IMR-90 (cell line): ENCODE results near the gene GBE1. TPM values are rescaled to one million over a fixed set of nuclear protein-coding genes. Genes with fewer than 3 reads are reported as not detected.

Source experiments
- ATAC-seq: fragments of 200-7000 bp; cut with Tn5 transposase; 2 replicates; pipeline ENCODE4 v1.9.1; 2020; ENCODE audit warnings: low read depth, mild to moderate bottlenecking, moderate library complexity
- BruUV-seq: library from RNA; stranded (reverse); fragments of 400-500 nt; replicated peaks from 2 replicates; lab custom pipeline; 2021; lab: Mats Ljungman, UMichigan
- CTCF ChIA-PET: fragments of 300-600 bp; formaldehyde crosslinking; extraction: SDS; loops from one replicate; lab custom pipeline; 2021; ENCODE audit warnings: antibody characterized with exemption; lab: Yijun Ruan, JAX
- POLR2A ChIA-PET: fragments of 300-600 bp; sonication (Branson Sonifier 250); formaldehyde crosslinking; loops from one replicate; lab custom pipeline; 2022; ENCODE audit warnings: antibody characterized with exemption; ENCODE audit not compliant: unreplicated experiment; lab: Charles Lee
- DNase-seq: peaks from one replicate; pipeline ENCODE4 v3.0.0; 2013
- H2AFZ ChIP-seq: replicated peaks from 2 replicates; pipeline ENCODE3; 2013; ENCODE audit warnings: low read length, mild to moderate bottlenecking; ENCODE audit not compliant: poor library complexity
- H2AK5ac ChIP-seq: 2 replicates; pipeline ENCODE4 v1.6.1; 2013; ENCODE audit warnings: low read depth, low read length, inconsistent platforms
- H2AK9ac ChIP-seq: replicated peaks from 2 replicates; pipeline ENCODE3; 2013; ENCODE audit warnings: mild to moderate bottlenecking, low read depth, low read length, moderate library complexity; ENCODE audit not compliant: poor library complexity
- H2BK120ac ChIP-seq: 2 replicates; pipeline ENCODE4 v1.6.1; 2013; ENCODE audit warnings: low read depth, low read length, inconsistent platforms
- H2BK15ac ChIP-seq: 3 replicates; pipeline ENCODE4 v1.6.1; 2013; ENCODE audit warnings: low read depth, low read length, inconsistent platforms
- H2BK20ac ChIP-seq: 2 replicates; pipeline ENCODE4 v1.6.1; 2013; ENCODE audit warnings: low read depth, mild to moderate bottlenecking, inconsistent platforms, low read length, moderate library complexity
- H2BK5ac ChIP-seq: 2 replicates; pipeline ENCODE4 v1.6.1; 2013; ENCODE audit warnings: mild to moderate bottlenecking, low read depth, low read length, inconsistent platforms; ENCODE audit not compliant: poor library complexity, severe bottlenecking
- H3K14ac ChIP-seq: replicated peaks from 2 replicates; pipeline ENCODE4 v1.6.1; 2013; ENCODE audit warnings: low read depth, low read length, inconsistent platforms
- H3K18ac ChIP-seq: 2 replicates; pipeline ENCODE4 v1.6.1; 2013; ENCODE audit warnings: low read depth, low read length, control low read depth
- H3K23ac ChIP-seq: 2 replicates; pipeline ENCODE4 v1.6.1; 2013; ENCODE audit warnings: low read depth, low read length, inconsistent platforms
- H3K27ac ChIP-seq: 2 replicates; pipeline ENCODE4 v1.5.1; 2013; ENCODE audit warnings: mild to moderate bottlenecking, control low read depth, low read length; ENCODE audit not compliant: insufficient read depth
- H3K27me3 ChIP-seq: 2 replicates; pipeline ENCODE4 v1.6.1; 2013; ENCODE audit warnings: low read length; ENCODE audit not compliant: control insufficient read depth, insufficient read depth
- H3K36me3 ChIP-seq: 2 replicates; pipeline ENCODE4 v1.6.1; 2013; ENCODE audit warnings: low read length, mixed read lengths; ENCODE audit not compliant: control insufficient read depth, insufficient read depth
- H3K4ac ChIP-seq: 2 replicates; pipeline ENCODE4 v1.6.1; 2013; ENCODE audit warnings: low read depth, low read length, inconsistent platforms
- H3K4me1 ChIP-seq: 2 replicates; pipeline ENCODE4 v1.6.1; 2013; ENCODE audit warnings: low read length, mixed read lengths; ENCODE audit not compliant: control insufficient read depth, insufficient read depth
- H3K4me2 ChIP-seq: 2 replicates; pipeline ENCODE4 v1.6.1; 2013; ENCODE audit warnings: low read depth, mild to moderate bottlenecking, control low read depth, low read length, moderate library complexity
- H3K4me3 ChIP-seq: 2 replicates; pipeline ENCODE4 v1.5.1; 2013; ENCODE audit warnings: low read depth, mild to moderate bottlenecking, control low read depth, low read length, moderate library complexity; ENCODE audit not compliant: insufficient read depth
- H3K56ac ChIP-seq: 2 replicates; pipeline ENCODE4 v1.6.1; 2013; ENCODE audit warnings: low read length, inconsistent platforms; ENCODE audit not compliant: insufficient read depth; ENCODE audit errors: extremely low read depth
- H3K79me1 ChIP-seq, 2 experiments: 2 replicates each; pipeline ENCODE4 v1.6.1; 2013; ENCODE audit warnings: low read length in 2 of 2, inconsistent platforms in 1 of 2, low read depth in 1 of 2
- H3K9ac ChIP-seq: 2 replicates; pipeline ENCODE4 v1.6.1; 2013; ENCODE audit warnings: low read depth, low read length, control low read depth
- H3K9me1 ChIP-seq: 2 replicates; pipeline ENCODE4 v1.6.1; 2013; ENCODE audit warnings: low read length, inconsistent platforms; ENCODE audit not compliant: insufficient read depth
- H3K9me3 ChIP-seq: 2 replicates; pipeline ENCODE4 v1.6.1; 2013; ENCODE audit warnings: low read length; ENCODE audit not compliant: control insufficient read depth, insufficient read depth
- H4K20me1 ChIP-seq: 2 replicates; pipeline ENCODE4 v1.6.1; 2013; ENCODE audit warnings: low read length, inconsistent platforms; ENCODE audit not compliant: insufficient read depth
- H4K5ac ChIP-seq: 2 replicates; pipeline ENCODE4 v1.6.1; 2013; ENCODE audit warnings: mild to moderate bottlenecking, low read depth, low read length, control low read depth
- H4K8ac ChIP-seq, 2 experiments: 2 replicates each; pipeline ENCODE4 v1.6.1; 2013; ENCODE audit warnings: low read depth in 2 of 2, low read length in 2 of 2, control low read depth in 1 of 2, inconsistent platforms in 1 of 2
- H4K91ac ChIP-seq: 2 replicates; pipeline ENCODE4 v1.6.1; 2013; ENCODE audit warnings: low read depth, low read length, inconsistent platforms; ENCODE audit not compliant: insufficient read depth
- BHLHE40 ChIP-seq: fragments of 150-350 bp; IDR thresholded peaks from 2 replicates; pipeline ENCODE4 v1.6.1; 2016; ENCODE audit warnings: mild to moderate bottlenecking, low read depth, low read length
- CEBPB ChIP-seq: IDR thresholded peaks from 2 replicates; pipeline ENCODE4 v1.6.1; 2012; ENCODE audit warnings: low read depth, low read length, improper control_type of control experiment
- CHD1 ChIP-seq: IDR thresholded peaks from 2 replicates; pipeline ENCODE4 v1.6.1; 2012; ENCODE audit warnings: low read depth, low read length, improper control_type of control experiment
- FOS ChIP-seq: fragments of 150-350 bp; IDR thresholded peaks from 2 replicates; pipeline ENCODE4 v1.6.1; 2016; ENCODE audit warnings: low read depth, low read length
- MAFK ChIP-seq: IDR thresholded peaks from 2 replicates; pipeline ENCODE4 v1.6.1; 2012; ENCODE audit warnings: low read depth, low read length, improper control_type of control experiment
- MAZ ChIP-seq: IDR thresholded peaks from 2 replicates; pipeline ENCODE4 v1.6.1; 2012; ENCODE audit warnings: low read depth, mild to moderate bottlenecking, low read length, improper control_type of control experiment, moderate library complexity, borderline replicate concordance
- MXI1 ChIP-seq: IDR thresholded peaks from 2 replicates; pipeline ENCODE4 v1.6.1; 2012; ENCODE audit warnings: low read depth, mild to moderate bottlenecking, low read length, moderate library complexity, borderline replicate concordance
- NFE2L2 ChIP-seq: fragments of 150-350 bp; IDR thresholded peaks from 2 replicates; pipeline ENCODE4 v1.6.1; 2016; ENCODE audit warnings: low read depth, mild to moderate bottlenecking, low read length
- POLR2A ChIP-seq: IDR thresholded peaks from 2 replicates; pipeline ENCODE4 v1.6.1; 2012; ENCODE audit warnings: mild to moderate bottlenecking, low read depth, low read length
- RAD21 ChIP-seq: IDR thresholded peaks from 2 replicates; pipeline ENCODE4 v1.6.1; 2012; ENCODE audit warnings: low read length, improper control_type of control experiment
- RCOR1 ChIP-seq: IDR thresholded peaks from 2 replicates; pipeline ENCODE4 v1.6.1; 2012; ENCODE audit warnings: mild to moderate bottlenecking, low read length, improper control_type of control experiment; ENCODE audit not compliant: insufficient replicate concordance
- RFX5 ChIP-seq: IDR thresholded peaks from 2 replicates; pipeline ENCODE4 v1.8.0; 2012; ENCODE audit warnings: low read depth, mild to moderate bottlenecking, low read length, moderate library complexity
- SMC3 ChIP-seq: fragments of 150-350 bp; IDR thresholded peaks from 2 replicates; pipeline ENCODE4 v1.6.1; 2016; ENCODE audit warnings: low read depth, mild to moderate bottlenecking, antibody characterized with exemption, low read length, moderate library complexity
- WGBS, 2 experiments: methylation state at CpG; one replicate each; pipeline versions ENCODE4 v1.1.5 to v1.1.7; 2013; ENCODE audit warnings: missing lambda C conversion rate in 2 of 2; ENCODE audit not compliant: insufficient read length in 1 of 2; ENCODE audit errors: extremely low coverage in 2 of 2; 5-methylcytosine and 5-hydroxymethylcytosine counted together
- dilution Hi-C: fragments of 300-500 bp; cut with HindIII; formaldehyde crosslinking; loops from one replicate; pipeline ENCODE4 v1.14.3; 2018; ENCODE audit warnings: low sequenced_read_pairs; ENCODE audit not compliant: unreplicated experiment
- in situ Hi-C: fragments of 300-500 bp; cut with MboI; formaldehyde crosslinking; loops from 3 replicates; pipeline ENCODE4 v1.14.3; 2019; ENCODE audit warnings: low sequenced_read_pairs, inconsistent platforms, mixed read lengths
- intact Hi-C: fragments of 100-400 bp; cut with micrococcal nuclease; formaldehyde crosslinking; loops from 2 replicates; pipeline ENCODE4 v1.10.0; 2022
- polyA plus RNA-seq, 3 experiments: library from polyadenylated mRNA; depleted of rRNA; stranded (reverse); fragments of >200 nt; gene quantifications; 2 replicates each; pipeline ENCODE4 v1.2.3, GENCODE V29; 2012; ENCODE audit warnings: low replicate concordance in 1 of 3
- total RNA-seq: library from RNA; depleted of rRNA; stranded (reverse); fragments of >200 nt; gene quantifications from 2 replicates; pipeline ENCODE4 v1.2.3, GENCODE V29; 2012
- TF ChIP-seq, protein P1 (sequence below): fragments of 150-350 bp; IDR thresholded peaks from 2 replicates; pipeline ENCODE4 v1.6.1; 2016; ENCODE audit warnings: low read depth, mild to moderate bottlenecking, low read length, moderate library complexity, borderline replicate concordance
- TF ChIP-seq, protein P2 (sequence below): fragments of 150-350 bp; IDR thresholded peaks from 2 replicates; pipeline ENCODE4 v1.6.1; 2017; ENCODE audit warnings: mild to moderate bottlenecking, antibody characterized with exemption, low read length, low read depth
- TF ChIP-seq, protein P3 (sequence below): conservative IDR thresholded peaks from 2 replicates; pipeline ENCODE4 v1.5.1; 2012; ENCODE audit warnings: mild to moderate bottlenecking, low read depth, low read length, improper control_type of control experiment

GBE1 gene
- total and polyA plus RNA-seq, 2 of the 4 experiments (the other 2 are of a cell fraction) = 36.7 to 90.3 TPM

DNA sequence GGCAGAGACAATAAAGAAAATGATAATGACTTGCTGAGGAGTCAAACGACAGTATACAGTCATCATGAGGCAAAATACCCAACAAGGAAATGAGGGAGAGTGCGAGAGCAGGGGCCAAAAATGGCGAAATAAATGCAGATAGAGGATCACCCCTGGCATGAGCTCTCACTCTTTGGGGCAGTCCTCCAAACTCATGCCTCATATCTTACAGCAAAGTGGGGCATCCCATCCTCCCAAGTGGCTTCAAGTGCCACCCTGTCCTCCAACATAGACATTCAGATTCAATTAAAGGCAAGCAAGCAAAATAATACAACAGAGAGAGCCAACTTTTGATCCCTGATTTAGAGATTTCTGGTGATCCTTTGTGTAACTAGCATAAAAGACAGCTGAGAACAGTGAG, 278.4 kb downstream of the GBE1 start:
- Histone ChIP-seq H4K8ac (no peak overlapping the region), H3K23ac (no peak overlapping the region), H3K4me3 (no peak overlapping the region), H3K4me1 (0 out of 2 replicates have a peak, but pooled peaks cover 1% of the 10 kb centered on the region), H3K79me1 (no peaks in the 10 kb centered on the region), H4K5ac (no peak overlapping the region), H3K36me3 (no peaks in the 10 kb centered on the region), H4K20me1 (no peaks in the 10 kb centered on the region), H4K91ac (no peak overlapping the region), H2BK15ac (no peak overlapping the region), H2AK9ac (no peak overlapping the region), H3K27ac (no peak overlapping the region), H2BK20ac (no peak overlapping the region), H2BK120ac (no peak overlapping the region), H2AK5ac (no peak overlapping the region), H3K4me2 (no peak overlapping the region), H3K9me1 (no peaks in the 10 kb centered on the region), H3K18ac (no peak overlapping the region), H3K14ac (no peak overlapping the region), H2AFZ (no peak overlapping the region), H3K27me3 (no peaks in the 10 kb centered on the region), H3K9me3 (no peaks in the 10 kb centered on the region), H3K9ac (no peak overlapping the region), H3K56ac (no peak overlapping the region), H3K4ac (no peak overlapping the region), H2BK5ac (no peak overlapping the region)
- DNase-seq = no peak
- WGBS, 2 experiments = no CpG with 5 or more reads among the region's 3 CpGs
- intact Hi-C loops (no loop called here), dilution Hi-C loops (no loop called here), in situ Hi-C loops (no loop called here)
- no peak for TF ChIP-seq RCOR1
- TF ChIP-seq RAD21 = no peak
- TF ChIP-seq MXI1 = no peak
- no peak for TF ChIP-seq FOS
- no peak for TF ChIP-seq POLR2A
- TF ChIP-seq, protein P1, sequence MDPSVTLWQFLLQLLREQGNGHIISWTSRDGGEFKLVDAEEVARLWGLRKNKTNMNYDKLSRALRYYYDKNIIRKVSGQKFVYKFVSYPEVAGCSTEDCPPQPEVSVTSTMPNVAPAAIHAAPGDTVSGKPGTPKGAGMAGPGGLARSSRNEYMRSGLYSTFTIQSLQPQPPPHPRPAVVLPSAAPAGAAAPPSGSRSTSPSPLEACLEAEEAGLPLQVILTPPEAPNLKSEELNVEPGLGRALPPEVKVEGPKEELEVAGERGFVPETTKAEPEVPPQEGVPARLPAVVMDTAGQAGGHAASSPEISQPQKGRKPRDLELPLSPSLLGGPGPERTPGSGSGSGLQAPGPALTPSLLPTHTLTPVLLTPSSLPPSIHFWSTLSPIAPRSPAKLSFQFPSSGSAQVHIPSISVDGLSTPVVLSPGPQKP = no peak
- TF ChIP-seq, protein P2, sequence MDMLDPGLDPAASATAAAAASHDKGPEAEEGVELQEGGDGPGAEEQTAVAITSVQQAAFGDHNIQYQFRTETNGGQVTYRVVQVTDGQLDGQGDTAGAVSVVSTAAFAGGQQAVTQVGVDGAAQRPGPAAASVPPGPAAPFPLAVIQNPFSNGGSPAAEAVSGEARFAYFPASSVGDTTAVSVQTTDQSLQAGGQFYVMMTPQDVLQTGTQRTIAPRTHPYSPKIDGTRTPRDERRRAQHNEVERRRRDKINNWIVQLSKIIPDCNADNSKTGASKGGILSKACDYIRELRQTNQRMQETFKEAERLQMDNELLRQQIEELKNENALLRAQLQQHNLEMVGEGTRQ = no peak
- TF ChIP-seq MAZ = no peak
- TF ChIP-seq NFE2L2 = no peak
- TF ChIP-seq, protein P3, sequence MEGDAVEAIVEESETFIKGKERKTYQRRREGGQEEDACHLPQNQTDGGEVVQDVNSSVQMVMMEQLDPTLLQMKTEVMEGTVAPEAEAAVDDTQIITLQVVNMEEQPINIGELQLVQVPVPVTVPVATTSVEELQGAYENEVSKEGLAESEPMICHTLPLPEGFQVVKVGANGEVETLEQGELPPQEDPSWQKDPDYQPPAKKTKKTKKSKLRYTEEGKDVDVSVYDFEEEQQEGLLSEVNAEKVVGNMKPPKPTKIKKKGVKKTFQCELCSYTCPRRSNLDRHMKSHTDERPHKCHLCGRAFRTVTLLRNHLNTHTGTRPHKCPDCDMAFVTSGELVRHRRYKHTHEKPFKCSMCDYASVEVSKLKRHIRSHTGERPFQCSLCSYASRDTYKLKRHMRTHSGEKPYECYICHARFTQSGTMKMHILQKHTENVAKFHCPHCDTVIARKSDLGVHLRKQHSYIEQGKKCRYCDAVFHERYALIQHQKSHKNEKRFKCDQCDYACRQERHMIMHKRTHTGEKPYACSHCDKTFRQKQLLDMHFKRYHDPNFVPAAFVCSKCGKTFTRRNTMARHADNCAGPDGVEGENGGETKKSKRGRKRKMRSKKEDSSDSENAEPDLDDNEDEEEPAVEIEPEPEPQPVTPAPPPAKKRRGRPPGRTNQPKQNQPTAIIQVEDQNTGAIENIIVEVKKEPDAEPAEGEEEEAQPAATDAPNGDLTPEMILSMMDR = no peak
- no peak for TF ChIP-seq SMC3
- no peak for TF ChIP-seq CHD1
- no peak for TF ChIP-seq BHLHE40
- TF ChIP-seq RFX5 = no peak
- no peak for TF ChIP-seq CEBPB
- no peak for TF ChIP-seq MAFK
- CTCF ChIA-PET = no interaction called here
- no TSS peak for BruUV-seq
- ATAC-seq = no peak
- POLR2A ChIA-PET = no interaction called here
